Keratinocyte (primary cell): ENCODE results near the gene CREBRF. TPM values are rescaled to one million over a fixed set of nuclear protein-coding genes. Genes with fewer than 3 reads are reported as not detected.
"Not testable (repeated sequence)": the region's sequence is repeated elsewhere in the genome, so short reads cannot be mapped to it uniquely, and the experiment has no call there.

ENCODE experiments used
- DNase-seq: peaks from one replicate; pipeline ENCODE4 v3.0.0-alpha.2; 2011; ENCODE audit warnings: low read depth, missing footprints, low spot score
- FAIRE-seq: peaks from 2 replicates; lab custom pipeline; 2011; peaks lifted over from hg19 to GRCh38; lab: Jason Lieb, UNC
- H2AFZ ChIP-seq: 2 replicates; pipeline ENCODE4 v1.6.0; 2012; ENCODE audit warnings: low read length, control low read depth, inconsistent platforms; ENCODE audit not compliant: control insufficient read depth
- H3K27ac ChIP-seq: 2 replicates; pipeline ENCODE4 v1.5.1; 2011; ENCODE audit warnings: low read length; ENCODE audit not compliant: control insufficient read depth, insufficient read depth
- H3K27me3 ChIP-seq: 3 replicates; pipeline ENCODE4 v1.6.0; 2011; ENCODE audit warnings: low read length; ENCODE audit not compliant: control insufficient read depth, insufficient read depth; ENCODE audit errors: extremely low read depth
- H3K36me3 ChIP-seq, 2 experiments: 2 replicates in 1 of 2; 3 replicates in 1 of 2; pipeline ENCODE4 v1.5.1; 2011; ENCODE audit warnings: low read length in 2 of 2, mild to moderate bottlenecking in 1 of 2; ENCODE audit not compliant: control insufficient read depth in 2 of 2, insufficient read depth in 2 of 2; ENCODE audit errors: extremely low read depth in 1 of 2
- H3K4me1 ChIP-seq: 3 replicates; pipeline ENCODE4 v1.5.1; 2011; ENCODE audit warnings: low read length; ENCODE audit not compliant: control insufficient read depth, insufficient read depth; ENCODE audit errors: extremely low read depth
- H3K4me2 ChIP-seq: 3 replicates; pipeline ENCODE4 v1.6.0; 2011; ENCODE audit warnings: low read depth, low read length; ENCODE audit not compliant: control insufficient read depth, insufficient read depth; ENCODE audit errors: extremely low read depth
- H3K4me3 ChIP-seq, 3 experiments: fragments of 200-600 bp in 1 of 3; sonication (generic) in 1 of 3; 2 replicates in 2 of 3; 3 replicates in 1 of 3; pipeline ENCODE4 v1.5.1; 2011 to 2016; ENCODE audit warnings: low read length in 3 of 3, mild to moderate bottlenecking in 3 of 3, control low read depth in 2 of 3, inconsistent platforms in 1 of 3, low read depth in 1 of 3, mixed read lengths in 1 of 3, mixed run types in 1 of 3, moderate library complexity in 1 of 3; ENCODE audit not compliant: control insufficient read depth in 2 of 3, insufficient read depth in 2 of 3; ENCODE audit errors: extremely low read depth in 1 of 3
- H3K79me2 ChIP-seq: 2 replicates; pipeline ENCODE4 v1.6.0; 2012; ENCODE audit warnings: low read length; ENCODE audit not compliant: control insufficient read depth, insufficient read depth
- H3K9ac ChIP-seq: 3 replicates; pipeline ENCODE4 v1.6.0; 2011; ENCODE audit warnings: low read length; ENCODE audit not compliant: control insufficient read depth, insufficient read depth; ENCODE audit errors: extremely low read depth
- H3K9me1 ChIP-seq: 3 replicates; pipeline ENCODE4 v1.6.0; 2011; ENCODE audit warnings: low read length; ENCODE audit not compliant: control insufficient read depth, insufficient read depth; ENCODE audit errors: extremely low read depth
- H3K9me3 ChIP-seq: 2 replicates; pipeline ENCODE4 v1.5.1; 2012; ENCODE audit warnings: low read depth, low read length; ENCODE audit not compliant: control insufficient read depth
- H4K20me1 ChIP-seq: 3 replicates; pipeline ENCODE4 v1.6.0; 2011; ENCODE audit warnings: low read length; ENCODE audit not compliant: control insufficient read depth, insufficient read depth; ENCODE audit errors: extremely low read depth
- EZH2 ChIP-seq: IDR thresholded peaks from one replicate; pipeline ENCODE4 v1.6.1; 2012; ENCODE audit warnings: inconsistent platforms, mild to moderate bottlenecking, low read length, moderate library complexity
- dilution Hi-C: fragments of 300-500 bp; cut with MboI; formaldehyde crosslinking; loops from one replicate; pipeline ENCODE4 v1.7.0; 2020; ENCODE audit warnings: low sequenced_read_pairs; ENCODE audit not compliant: extremely low pct_ligation_motif_present
- polyA plus RNA-seq, 5 experiments: library from polyadenylated mRNA; depleted of rRNA in 3 of 5; stranded (reverse) in 3 of 5; stranded (forward) in 1 of 5; unstranded in 1 of 5; fragments of >200 nt; gene quantifications; 1 replicate in 1 of 5; 2 replicates in 3 of 5; 3 replicates in 1 of 5; pipeline versions ENCODE4 v1.2.1 to v1.2.3, GENCODE V29; 2011 to 2012; ENCODE audit warnings: missing spikeins in 2 of 5, low read depth in 1 of 5, low replicate concordance in 1 of 5
- TF ChIP-seq, protein P1 (sequence below), 3 experiments: IDR thresholded peaks in 1 of 3; conservative IDR thresholded peaks in 1 of 3; optimal IDR thresholded peaks in 1 of 3; 2 replicates in 2 of 3; 3 replicates in 1 of 3; pipeline versions ENCODE3 to v1.5.1; 2011; ENCODE audit warnings: low read length in 3 of 3, mild to moderate bottlenecking in 3 of 3, moderate library complexity in 2 of 3, control low read depth in 1 of 3, inconsistent platforms in 1 of 3; ENCODE audit not compliant: insufficient read depth in 2 of 3; ENCODE audit errors: extremely low read depth in 1 of 3

The CREBRF gene
- polyA plus RNA-seq, 1 donor (not counting 4 experiments of a cell fraction or from before 2014, with no cell fraction given), result 4.1 TPM

DNA sequence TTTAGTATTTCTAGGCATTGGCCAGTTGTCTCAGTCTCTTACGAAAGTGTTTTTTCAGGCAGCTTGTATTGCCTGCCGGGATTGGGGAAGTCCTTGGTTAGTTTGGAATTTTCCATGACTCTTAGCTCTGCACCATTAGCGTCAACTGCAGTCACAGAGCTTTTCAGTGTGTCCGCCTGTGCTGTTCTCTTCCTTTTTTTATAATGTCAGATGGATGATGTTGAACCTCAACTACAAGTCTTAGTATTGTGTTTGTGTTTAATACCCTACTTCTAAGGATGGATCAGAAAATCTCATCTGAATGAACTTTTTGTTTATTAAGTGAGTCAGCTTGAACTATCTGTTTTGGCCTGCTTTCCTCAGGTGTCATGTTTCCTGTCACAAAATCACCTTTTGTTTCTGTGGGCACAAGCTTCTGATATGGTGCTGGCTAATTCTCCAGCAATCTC, 39.5 kb upstream of the CREBRF start:
- no peak overlapping the region for H3K4me3 ChIP-seq
- dilution Hi-C loops, result no loop called here
- peak overlapping the region; percentile 45 for H3K27ac ChIP-seq
- peak overlapping the region; percentile 37 for H3K4me2 ChIP-seq
- H3K79me2 ChIP-seq, result peaks cover 50% of the 10 kb centered on the region
- FAIRE-seq (peak; percentile 49), DNase-seq (no peak)
- H3K27me3 ChIP-seq, result no peaks in the 10 kb centered on the region
- peak overlapping the region; percentile 2 for H3K9ac ChIP-seq
- H3K4me1 ChIP-seq, result peaks cover 25% of the 10 kb centered on the region
- TF ChIP-seq, protein P1, sequence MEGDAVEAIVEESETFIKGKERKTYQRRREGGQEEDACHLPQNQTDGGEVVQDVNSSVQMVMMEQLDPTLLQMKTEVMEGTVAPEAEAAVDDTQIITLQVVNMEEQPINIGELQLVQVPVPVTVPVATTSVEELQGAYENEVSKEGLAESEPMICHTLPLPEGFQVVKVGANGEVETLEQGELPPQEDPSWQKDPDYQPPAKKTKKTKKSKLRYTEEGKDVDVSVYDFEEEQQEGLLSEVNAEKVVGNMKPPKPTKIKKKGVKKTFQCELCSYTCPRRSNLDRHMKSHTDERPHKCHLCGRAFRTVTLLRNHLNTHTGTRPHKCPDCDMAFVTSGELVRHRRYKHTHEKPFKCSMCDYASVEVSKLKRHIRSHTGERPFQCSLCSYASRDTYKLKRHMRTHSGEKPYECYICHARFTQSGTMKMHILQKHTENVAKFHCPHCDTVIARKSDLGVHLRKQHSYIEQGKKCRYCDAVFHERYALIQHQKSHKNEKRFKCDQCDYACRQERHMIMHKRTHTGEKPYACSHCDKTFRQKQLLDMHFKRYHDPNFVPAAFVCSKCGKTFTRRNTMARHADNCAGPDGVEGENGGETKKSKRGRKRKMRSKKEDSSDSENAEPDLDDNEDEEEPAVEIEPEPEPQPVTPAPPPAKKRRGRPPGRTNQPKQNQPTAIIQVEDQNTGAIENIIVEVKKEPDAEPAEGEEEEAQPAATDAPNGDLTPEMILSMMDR (optimal IDR thresholded peaks at IDR 0.05 in 1 of 3, IDR thresholded peaks at IDR 0.05 in 1 of 3, conservative IDR thresholded peaks at IDR 0.05 in 1 of 3; ENCODE audit: extremely low read depth in 1 of 3, insufficient read depth in 2 of 3, low read length in 3 of 3), result no peak
- no peak for TF ChIP-seq EZH2
- H4K20me1 ChIP-seq, result no peaks in the 10 kb centered on the region
- H3K9me1 ChIP-seq, result no peaks in the 10 kb centered on the region
- H3K36me3 ChIP-seq, result peaks cover 3 to 6% of the 10 kb centered on the region in 2 experiments
- no peak overlapping the region for H2AFZ ChIP-seq
- no peaks in the 10 kb centered on the region for H3K9me3 ChIP-seq

DNA sequence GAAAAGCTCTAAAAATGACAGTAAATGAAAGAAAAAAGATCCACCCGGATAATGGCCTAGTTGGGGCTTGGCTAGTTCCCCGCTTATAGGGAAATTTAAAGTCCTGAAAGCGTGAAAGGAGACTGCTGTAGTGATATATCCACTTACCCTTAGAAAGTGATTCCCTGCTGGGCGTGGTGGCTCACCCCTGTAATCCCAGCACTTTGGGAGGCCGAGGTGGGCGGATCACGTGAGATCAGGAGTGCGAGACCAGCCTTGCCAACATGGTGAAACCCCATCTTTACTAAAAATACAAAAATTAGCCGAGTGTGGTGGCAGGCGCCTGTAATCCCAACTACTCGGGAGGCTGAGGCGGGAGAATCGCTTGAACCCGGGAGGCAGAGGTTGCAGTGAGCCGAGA, 39.1 kb upstream of the CREBRF start:
- dilution Hi-C loops, H3K36me3 ChIP-seq, DNase-seq, H2AFZ ChIP-seq, FAIRE-seq, H3K9me3 ChIP-seq, H4K20me1 ChIP-seq, H3K9ac ChIP-seq, H3K27me3 ChIP-seq, H3K9me1 ChIP-seq, H3K4me3 ChIP-seq: not testable (repeated sequence)
- Histone ChIP-seq H3K27ac (peak overlapping the region; percentile 45), H3K4me2 (peak overlapping the region; percentile 37), H3K79me2 (peaks cover 48% of the 10 kb centered on the region), H3K4me1 (peaks cover 25% of the 10 kb centered on the region)

DNA sequence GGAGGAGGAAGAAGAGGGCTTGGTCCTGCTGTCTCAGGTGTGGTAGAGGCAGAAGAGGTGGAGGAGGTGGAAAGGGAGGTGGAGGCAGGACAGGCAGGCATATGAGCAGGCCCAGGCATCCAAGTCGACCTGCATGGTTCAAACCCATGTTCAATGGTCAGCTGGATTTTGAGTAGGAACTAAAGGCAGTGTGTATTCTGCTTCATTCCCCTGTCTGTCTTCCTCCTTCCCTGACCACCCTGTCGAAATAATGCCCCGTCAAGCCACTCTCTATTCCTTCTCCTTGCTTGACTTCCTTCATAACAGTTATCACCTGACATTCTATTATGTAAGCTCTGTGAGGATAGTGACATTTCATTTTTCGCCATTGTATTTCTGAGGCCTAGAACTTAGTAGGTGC, 37.8 kb upstream of the CREBRF start:
- Histone ChIP-seq H3K79me2 (peaks cover 46% of the 10 kb centered on the region), H4K20me1 (no peaks in the 10 kb centered on the region)

More for the DNA sequence above, 37.8 kb upstream of the CREBRF start:
- Histone ChIP-seq H3K36me3 (peaks cover 8 to 9% of the 10 kb centered on the region in 2 experiments), H3K4me3 (no peak overlapping the region), H2AFZ (no peak overlapping the region), H3K9ac (no peak overlapping the region), H3K4me2 (no peak overlapping the region), H3K27ac (no peak overlapping the region), H3K27me3 (no peaks in the 10 kb centered on the region), H3K9me3 (no peaks in the 10 kb centered on the region), H3K9me1 (no peaks in the 10 kb centered on the region), H3K4me1 (peaks cover 25% of the 10 kb centered on the region)
- dilution Hi-C loops, result no loop called here
- TF ChIP-seq, protein P1 (optimal IDR thresholded peaks at IDR 0.05 in 1 of 3, IDR thresholded peaks at IDR 0.05 in 1 of 3, conservative IDR thresholded peaks at IDR 0.05 in 1 of 3; ENCODE audit: extremely low read depth in 1 of 3, insufficient read depth in 2 of 3, low read length in 3 of 3), result no peak
- no peak for TF ChIP-seq EZH2
- DNase-seq, result no peak
- FAIRE-seq, result no peak
